Lower lobe of right lung (tissue), 2 donors: ENCODE data around the gene PTPN4. TPM values are rescaled to one million over a fixed set of nuclear protein-coding genes. Genes with fewer than 3 reads are reported as not detected.
A peak's percentile ranks its signal among the peaks of the same experiment; 100 is the strongest.

ENCODE experiments used
- ATAC-seq, 2 donors: fragments of 200-7000 bp; cut with Tn5 transposase; one replicate each; pipeline ENCODE4 v1.9.1; 2020 to 2022; ENCODE audit warnings: mild to moderate bottlenecking in 2 of 2, moderate library complexity in 2 of 2
- DNase-seq: peaks from one replicate; pipeline ENCODE4 v3.0.0-alpha.2; 2020
- H3K27ac ChIP-seq: fragments of 200-600 bp; one replicate; pipeline ENCODE4 v1.8.0; 2022
- H3K27me3 ChIP-seq: fragments of 200-600 bp; one replicate; pipeline ENCODE4 v1.8.0; 2022; ENCODE audit warnings: low read depth
- H3K36me3 ChIP-seq: fragments of 200-600 bp; one replicate; pipeline ENCODE4 v1.8.0; 2022; ENCODE audit warnings: mild to moderate bottlenecking
- H3K4me1 ChIP-seq: fragments of 200-600 bp; one replicate; pipeline ENCODE4 v1.8.0; 2022
- H3K4me3 ChIP-seq: fragments of 200-600 bp; one replicate; pipeline ENCODE4 v1.8.0; 2022; ENCODE audit warnings: mild to moderate bottlenecking
- H3K9me3 ChIP-seq: fragments of 200-600 bp; one replicate; pipeline ENCODE4 v1.8.0; 2022
- intact Hi-C: fragments of 100-400 bp; cut with DNase I; formaldehyde crosslinking; loops from one replicate; pipeline ENCODE4 v1.11.0; 2022
- long read RNA-seq: library from polyadenylated mRNA; unstranded; transcript quantifications from one replicate; pipeline ENCODE4 v2.0.0, GENCODE V29; 2021
- total RNA-seq: library from RNA; stranded (reverse); fragmentation: NEBNext Ultra II Directional; extraction: Animal tissue kit (Norgen Biotek cat#: 25700); gene quantifications from one replicate; pipeline ENCODE4 v1.2.1, GENCODE V29; 2021
- TF ChIP-seq, protein P1 (sequence below): fragments of 200-600 bp; IDR thresholded peaks from one replicate; pipeline ENCODE4 v1.8.0; 2022; ENCODE audit warnings: antibody characterized with exemption, mild to moderate bottlenecking
- donor health status: DM: no; HTN: yes; CAD: no; lungs with severe emphysema.

The PTPN4 gene, protein sequence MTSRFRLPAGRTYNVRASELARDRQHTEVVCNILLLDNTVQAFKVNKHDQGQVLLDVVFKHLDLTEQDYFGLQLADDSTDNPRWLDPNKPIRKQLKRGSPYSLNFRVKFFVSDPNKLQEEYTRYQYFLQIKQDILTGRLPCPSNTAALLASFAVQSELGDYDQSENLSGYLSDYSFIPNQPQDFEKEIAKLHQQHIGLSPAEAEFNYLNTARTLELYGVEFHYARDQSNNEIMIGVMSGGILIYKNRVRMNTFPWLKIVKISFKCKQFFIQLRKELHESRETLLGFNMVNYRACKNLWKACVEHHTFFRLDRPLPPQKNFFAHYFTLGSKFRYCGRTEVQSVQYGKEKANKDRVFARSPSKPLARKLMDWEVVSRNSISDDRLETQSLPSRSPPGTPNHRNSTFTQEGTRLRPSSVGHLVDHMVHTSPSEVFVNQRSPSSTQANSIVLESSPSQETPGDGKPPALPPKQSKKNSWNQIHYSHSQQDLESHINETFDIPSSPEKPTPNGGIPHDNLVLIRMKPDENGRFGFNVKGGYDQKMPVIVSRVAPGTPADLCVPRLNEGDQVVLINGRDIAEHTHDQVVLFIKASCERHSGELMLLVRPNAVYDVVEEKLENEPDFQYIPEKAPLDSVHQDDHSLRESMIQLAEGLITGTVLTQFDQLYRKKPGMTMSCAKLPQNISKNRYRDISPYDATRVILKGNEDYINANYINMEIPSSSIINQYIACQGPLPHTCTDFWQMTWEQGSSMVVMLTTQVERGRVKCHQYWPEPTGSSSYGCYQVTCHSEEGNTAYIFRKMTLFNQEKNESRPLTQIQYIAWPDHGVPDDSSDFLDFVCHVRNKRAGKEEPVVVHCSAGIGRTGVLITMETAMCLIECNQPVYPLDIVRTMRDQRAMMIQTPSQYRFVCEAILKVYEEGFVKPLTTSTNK
- 44.5 TPM for total RNA-seq
- long read RNA-seq, full-length matches to known transcripts = 4 of 21 reads
- long read RNA-seq, partial matches to known transcripts = 6 of 21 reads
- long read RNA-seq, other reads (novel, unspliced or antisense) = 11 of 21 reads

DNA sequence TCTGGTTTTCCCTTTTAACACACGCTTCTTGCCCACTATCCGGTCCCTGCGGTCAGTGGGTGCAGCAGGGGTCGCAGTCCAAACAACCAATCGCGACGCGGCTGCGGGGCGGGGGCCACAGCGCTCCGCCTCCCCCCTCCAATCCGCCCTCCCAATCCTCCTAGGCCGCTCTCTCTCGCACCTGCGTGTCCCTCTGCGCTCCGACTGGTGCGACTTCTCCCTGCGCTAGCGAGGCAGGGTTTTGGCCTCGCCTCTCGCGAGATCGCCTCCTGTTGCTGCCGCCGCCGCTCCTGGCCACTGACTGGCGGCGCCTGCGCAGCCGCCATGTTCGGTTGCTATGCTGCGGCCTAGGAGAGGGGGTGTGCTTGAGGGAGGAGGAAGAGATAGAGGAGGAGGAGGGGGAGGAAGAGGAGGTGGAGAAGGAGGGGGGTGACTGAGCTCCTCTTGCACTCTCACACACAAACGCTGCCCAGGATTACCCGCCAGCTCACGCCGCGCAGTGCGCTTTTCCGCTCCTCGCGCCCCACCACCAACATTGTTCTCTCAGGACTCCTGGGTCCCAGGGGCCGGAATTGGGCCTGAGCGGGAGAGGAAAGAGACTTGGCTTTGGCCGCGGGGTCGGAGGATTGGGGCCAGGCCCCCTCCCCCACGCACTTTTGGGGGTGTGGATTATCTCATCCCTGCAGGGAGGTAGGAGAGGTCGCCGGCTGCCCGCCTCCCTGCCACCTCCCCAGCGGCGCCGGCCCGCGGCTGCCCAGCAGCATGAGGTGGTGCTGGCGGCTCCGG lies at the start of gene PTPN4:
TSS of gene PTPN4 (plus strand) at position 472 of the 786 bp plus-strand sequence. CDS start 49,932 bp downstream, outside the sequence.
- TF ChIP-seq, protein P1, sequence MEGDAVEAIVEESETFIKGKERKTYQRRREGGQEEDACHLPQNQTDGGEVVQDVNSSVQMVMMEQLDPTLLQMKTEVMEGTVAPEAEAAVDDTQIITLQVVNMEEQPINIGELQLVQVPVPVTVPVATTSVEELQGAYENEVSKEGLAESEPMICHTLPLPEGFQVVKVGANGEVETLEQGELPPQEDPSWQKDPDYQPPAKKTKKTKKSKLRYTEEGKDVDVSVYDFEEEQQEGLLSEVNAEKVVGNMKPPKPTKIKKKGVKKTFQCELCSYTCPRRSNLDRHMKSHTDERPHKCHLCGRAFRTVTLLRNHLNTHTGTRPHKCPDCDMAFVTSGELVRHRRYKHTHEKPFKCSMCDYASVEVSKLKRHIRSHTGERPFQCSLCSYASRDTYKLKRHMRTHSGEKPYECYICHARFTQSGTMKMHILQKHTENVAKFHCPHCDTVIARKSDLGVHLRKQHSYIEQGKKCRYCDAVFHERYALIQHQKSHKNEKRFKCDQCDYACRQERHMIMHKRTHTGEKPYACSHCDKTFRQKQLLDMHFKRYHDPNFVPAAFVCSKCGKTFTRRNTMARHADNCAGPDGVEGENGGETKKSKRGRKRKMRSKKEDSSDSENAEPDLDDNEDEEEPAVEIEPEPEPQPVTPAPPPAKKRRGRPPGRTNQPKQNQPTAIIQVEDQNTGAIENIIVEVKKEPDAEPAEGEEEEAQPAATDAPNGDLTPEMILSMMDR = no peak
- Histone ChIP-seq H3K4me1 (peaks cover 25% of the 10 kb centered on the region), H3K9me3 (no peaks in the 10 kb centered on the region), H3K4me3 (peak within 1 kb of the TSS; percentile 84), H3K27ac (peak within 1 kb of the TSS; percentile 90), H3K36me3 (no peaks in the 10 kb centered on the region), H3K27me3 (no peaks in the 10 kb centered on the region)
- DNase-seq (peak; percentile 98), ATAC-seq (peak; percentile 98 to 99)
- intact Hi-C loops = loop anchor here (10.0 kb wide), 1 partner anchor 65 kb away; no protein-coding TSS in a partner anchor

DNA sequence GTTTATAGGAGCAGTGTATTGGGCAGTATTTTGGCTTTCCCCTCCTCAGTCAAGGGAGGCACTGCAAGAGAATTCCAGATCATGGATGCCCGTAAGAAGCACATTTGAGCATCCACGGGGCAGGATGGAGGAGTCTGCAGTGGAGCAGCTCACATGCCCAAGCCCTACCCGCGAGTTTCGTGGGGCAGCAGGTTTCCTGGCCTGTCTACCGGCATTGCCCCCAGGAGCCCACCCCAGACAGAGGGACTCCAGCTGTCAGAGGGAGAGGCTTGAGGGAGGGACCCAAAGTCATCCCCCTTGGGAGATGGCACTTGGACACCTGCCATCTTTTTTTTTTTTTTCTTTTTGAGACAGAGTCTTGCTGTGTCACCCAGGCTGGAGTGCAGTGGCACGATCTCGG lies 49.4 kb upstream of the PTPN4 start:
- no peak for DNase-seq
- Histone ChIP-seq H3K36me3 (no peaks in the 10 kb centered on the region), H3K27ac (no peak overlapping the region), H3K4me1 (no peaks in the 10 kb centered on the region), H3K9me3 (no peaks in the 10 kb centered on the region), H3K4me3 (no peak overlapping the region), H3K27me3 (no peaks in the 10 kb centered on the region)
- intact Hi-C loops = no loop called here
- TF ChIP-seq, protein P1 = no peak
- no peak for ATAC-seq

DNA sequence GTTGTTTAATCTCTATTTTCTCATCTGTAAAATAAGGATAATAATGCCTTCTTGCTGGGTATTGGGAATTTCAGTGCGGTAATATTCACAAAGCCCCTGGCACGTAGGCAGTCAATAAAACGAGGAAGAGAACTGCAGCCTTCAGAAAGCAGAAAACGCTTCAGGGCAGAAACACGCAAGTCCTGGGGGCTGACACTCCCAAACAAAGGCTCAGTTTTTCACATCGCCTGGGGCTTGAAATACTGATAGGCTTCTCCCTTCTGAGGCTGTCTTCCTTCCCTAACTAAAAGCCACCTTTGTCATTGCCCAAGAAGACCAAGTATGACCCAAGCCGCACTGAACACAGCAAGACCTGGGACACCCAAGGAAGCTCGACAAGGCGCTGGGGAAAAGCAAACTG lies 48.4 kb upstream of the PTPN4 start:
- Histone ChIP-seq H3K9me3 (no peaks in the 10 kb centered on the region), H3K4me3 (no peak overlapping the region), H3K36me3 (no peaks in the 10 kb centered on the region), H3K27ac (no peak overlapping the region), H3K27me3 (no peaks in the 10 kb centered on the region), H3K4me1 (no peaks in the 10 kb centered on the region)
- ATAC-seq = no peak
- DNase-seq = no peak
- intact Hi-C loops = no loop called here
- TF ChIP-seq, protein P1 = no peak

DNA sequence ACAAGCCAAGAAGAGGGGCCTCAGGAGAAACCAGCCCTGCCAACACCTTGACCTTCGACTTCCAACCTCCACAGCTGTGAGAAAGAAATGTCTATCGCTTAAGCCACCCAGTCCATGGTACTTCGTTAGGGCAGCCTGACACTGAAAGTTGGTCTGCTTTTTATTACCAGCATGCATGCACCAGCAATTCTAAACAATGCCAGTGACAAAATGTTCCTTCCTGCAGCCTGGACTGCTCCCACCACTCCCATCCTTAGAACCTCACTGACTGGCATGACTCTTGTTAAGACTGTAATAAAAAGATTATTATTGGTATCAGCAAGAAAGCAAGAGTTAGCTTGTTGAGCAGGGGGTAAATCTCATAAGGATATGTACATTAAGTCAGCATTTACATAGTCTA lies 47.2 kb upstream of the PTPN4 start:
- H3K36me3 ChIP-seq = no peaks in the 10 kb centered on the region
- H3K27ac ChIP-seq = no peak overlapping the region

More for the DNA sequence above, 47.2 kb upstream of the PTPN4 start:
- no peaks in the 10 kb centered on the region for H3K27me3 ChIP-seq
- no peaks in the 10 kb centered on the region for H3K9me3 ChIP-seq
- TF ChIP-seq, protein P1 = no peak
- DNase-seq (no peak), ATAC-seq (no peak)
- no peaks in the 10 kb centered on the region for H3K4me1 ChIP-seq
- no peak overlapping the region for H3K4me3 ChIP-seq
- intact Hi-C loops = no loop called here
